ENCODE results near the gene TBC1D24.
A peak's percentile ranks its signal among the peaks of the same experiment; 100 is the strongest.
"Not testable (repeated sequence)": the region's sequence is repeated elsewhere in the genome, so short reads cannot be mapped to it uniquely, and the experiment has no call there.

TBC1D24 gene

GRCh38 chr16:2539845-2540458, 65.0 kb downstream of the TBC1D24 start:
- peaks cover 20% of the 10 kb centered on the region; the same call in 1 of the 2 replicates for H4K20me1 ChIP-seq (ENCODE audit: insufficient read depth, low read length)
- not testable (repeated sequence) for H3K9ac ChIP-seq (ENCODE audit: low read depth, low read length)

GRCh38 chr16:2540912-2541311, 66.0 kb downstream of the TBC1D24 start:
- not testable (repeated sequence) for ATAC-seq (ENCODE audit: insufficient read depth, low read depth)
- H3K79me2 ChIP-seq (ENCODE audit: insufficient read depth, low read length) = peaks cover 57% of the 10 kb centered on the region

More at GRCh38 chr16:2539845-2540458, 65.0 kb downstream of the TBC1D24 start:
- H3K27ac ChIP-seq (ENCODE audit: low read length); ATAC-seq (ENCODE audit: insufficient read depth, low read depth); DNase-seq; H3K36me3 ChIP-seq (ENCODE audit: insufficient read depth, low read length); H3K27me3 ChIP-seq (ENCODE audit: insufficient read depth, low read length, poor library complexity); H2AFZ ChIP-seq (ENCODE audit: low read depth, low read length); H3K9me3 ChIP-seq (ENCODE audit: insufficient read depth, low read length, severe bottlenecking): not testable (repeated sequence)
- peak overlapping the region; percentile 63; the same call in 1 of the 2 replicates for H3K4me2 ChIP-seq (ENCODE audit: insufficient read depth, low read length)
- H3K4me1 ChIP-seq (ENCODE audit: insufficient read depth, low read length) = peaks cover 36% of the 10 kb centered on the region
- H3K79me2 ChIP-seq (ENCODE audit: insufficient read depth, low read length) = peaks cover 48% of the 10 kb centered on the region
- 0 out of 4 replicates have a peak overlapping the region, but pooled peaks of 1 of the 2 experiments have one; percentile 58 for H3K4me3 ChIP-seq (ENCODE audit: low read depth in 1 of 2, low read length in 2 of 2)
- TF ChIP-seq CTCF (IDR thresholded peaks at IDR 0.05; ENCODE audit: borderline replicate concordance, extremely low read depth, low read length, poor library complexity, severe bottlenecking) = peak; percentile 41

GRCh38 chr16:2541409-2541808, 66.5 kb downstream of the TBC1D24 start:
- Histone ChIP-seq H3K4me1 (ENCODE audit: insufficient read depth, low read length) (peaks cover 32% of the 10 kb centered on the region), H4K20me1 (ENCODE audit: insufficient read depth, low read length) (peaks cover 28% of the 10 kb centered on the region; the same call in 1 of the 2 replicates), H3K79me2 (ENCODE audit: insufficient read depth, low read length) (peaks cover 62% of the 10 kb centered on the region)
- not testable (repeated sequence) for H3K4me3 ChIP-seq (ENCODE audit: low read depth in 1 of 2, low read length in 2 of 2); H3K4me2 ChIP-seq (ENCODE audit: insufficient read depth, low read length); H3K27me3 ChIP-seq (ENCODE audit: insufficient read depth, low read length, poor library complexity); H3K9me3 ChIP-seq (ENCODE audit: insufficient read depth, low read length, severe bottlenecking); DNase-seq; H2AFZ ChIP-seq (ENCODE audit: low read depth, low read length); H3K36me3 ChIP-seq (ENCODE audit: insufficient read depth, low read length); H3K9ac ChIP-seq (ENCODE audit: low read depth, low read length); ATAC-seq (ENCODE audit: insufficient read depth, low read depth); H3K27ac ChIP-seq (ENCODE audit: low read length)

More at GRCh38 chr16:2540912-2541311, 66.0 kb downstream of the TBC1D24 start:
- Histone ChIP-seq H3K4me1 (ENCODE audit: insufficient read depth, low read length) (peaks cover 36% of the 10 kb centered on the region), H4K20me1 (ENCODE audit: insufficient read depth, low read length) (peaks cover 25% of the 10 kb centered on the region; the same call in 1 of the 2 replicates)
- not testable (repeated sequence) for H3K4me2 ChIP-seq (ENCODE audit: insufficient read depth, low read length); DNase-seq; H3K4me3 ChIP-seq (ENCODE audit: low read depth in 1 of 2, low read length in 2 of 2); H3K27ac ChIP-seq (ENCODE audit: low read length); H3K36me3 ChIP-seq (ENCODE audit: insufficient read depth, low read length); H3K27me3 ChIP-seq (ENCODE audit: insufficient read depth, low read length, poor library complexity); H2AFZ ChIP-seq (ENCODE audit: low read depth, low read length); H3K9me3 ChIP-seq (ENCODE audit: insufficient read depth, low read length, severe bottlenecking); H3K9ac ChIP-seq (ENCODE audit: low read depth, low read length)

GRCh38 chr16:2543771-2544170, 68.8 kb downstream of the TBC1D24 start:
- H3K27ac ChIP-seq (ENCODE audit: low read length); ATAC-seq (ENCODE audit: insufficient read depth, low read depth); H3K36me3 ChIP-seq (ENCODE audit: insufficient read depth, low read length); H3K4me2 ChIP-seq (ENCODE audit: insufficient read depth, low read length); DNase-seq; H3K4me3 ChIP-seq (ENCODE audit: low read depth in 1 of 2, low read length in 2 of 2); H2AFZ ChIP-seq (ENCODE audit: low read depth, low read length); H3K9me3 ChIP-seq (ENCODE audit: insufficient read depth, low read length, severe bottlenecking); H3K27me3 ChIP-seq (ENCODE audit: insufficient read depth, low read length, poor library complexity); H3K9ac ChIP-seq (ENCODE audit: low read depth, low read length): not testable (repeated sequence)
- H4K20me1 ChIP-seq (ENCODE audit: insufficient read depth, low read length) = peaks cover 27% of the 10 kb centered on the region; the same call in 1 of the 2 replicates
- peaks cover 20% of the 10 kb centered on the region for H3K4me1 ChIP-seq (ENCODE audit: insufficient read depth, low read length)
- peaks cover 58% of the 10 kb centered on the region for H3K79me2 ChIP-seq (ENCODE audit: insufficient read depth, low read length)

- not testable (repeated sequence) for H3K9ac ChIP-seq (ENCODE audit: low read depth, low read length); H4K20me1 ChIP-seq (ENCODE audit: insufficient read depth, low read length); H3K9me3 ChIP-seq (ENCODE audit: insufficient read depth, low read length, severe bottlenecking); H3K4me2 ChIP-seq (ENCODE audit: insufficient read depth, low read length); H3K4me3 ChIP-seq (ENCODE audit: low read depth in 1 of 2, low read length in 2 of 2); DNase-seq; H3K27ac ChIP-seq (ENCODE audit: low read length); H2AFZ ChIP-seq (ENCODE audit: low read depth, low read length); H3K36me3 ChIP-seq (ENCODE audit: insufficient read depth, low read length); ATAC-seq (ENCODE audit: insufficient read depth, low read depth); H3K4me1 ChIP-seq (ENCODE audit: insufficient read depth, low read length); H3K27me3 ChIP-seq (ENCODE audit: insufficient read depth, low read length, poor library complexity)
- H3K79me2 ChIP-seq (ENCODE audit: insufficient read depth, low read length) = peaks cover 17% of the 10 kb centered on the region
These were observed 75.5 kb downstream of the TBC1D24 start for GRCh38 chr16:2550283-2550878.

Measured in DND-41 (cell line).